Subcutaneous abdominal adipose tissue (tissue), 5 donors: ENCODE measurements around the gene AHDC1.

Experiments used
- H3K27ac ChIP-seq: one replicate; pipeline ENCODE4 v1.7.0; 2013; ENCODE audit warnings: low read depth, mild to moderate bottlenecking, inconsistent platforms, low read length, moderate library complexity
- H3K27me3 ChIP-seq, 5 donors: one replicate each; pipeline ENCODE4 v1.7.0; 2013; ENCODE audit warnings: low read length in 5 of 5, inconsistent platforms in 1 of 5; ENCODE audit not compliant: control insufficient read depth in 5 of 5, insufficient read depth in 4 of 5
- H3K36me3 ChIP-seq, 5 donors: one replicate each; pipeline ENCODE4 v1.7.0; 2013; ENCODE audit warnings: low read length in 5 of 5; ENCODE audit not compliant: control insufficient read depth in 5 of 5, insufficient read depth in 5 of 5
- H3K4me1 ChIP-seq, 5 donors: one replicate each; pipeline ENCODE4 v1.7.0; 2013; ENCODE audit warnings: low read length in 5 of 5, mild to moderate bottlenecking in 3 of 5, moderate library complexity in 1 of 5; ENCODE audit not compliant: control insufficient read depth in 5 of 5, insufficient read depth in 5 of 5
- H3K4me3 ChIP-seq, 5 donors: one replicate each; pipeline ENCODE4 v1.7.0; 2013; ENCODE audit warnings: low read length in 5 of 5, low read depth in 1 of 5
- H3K9ac ChIP-seq, 5 donors: one replicate each; pipeline ENCODE4 v1.7.0; 2013; ENCODE audit warnings: low read length in 5 of 5, mild to moderate bottlenecking in 4 of 5, moderate library complexity in 3 of 5
- H3K9me3 ChIP-seq, 5 donors: one replicate each; pipeline ENCODE4 v1.7.0; 2013; ENCODE audit warnings: low read length in 5 of 5; ENCODE audit not compliant: control insufficient read depth in 5 of 5
- donor health status: healthy.
- donor health status: healthy.
- donor health status: healthy.
- donor health status: healthy.
- donor health status: healthy.

AHDC1 gene

GRCh38 chr1:27552911-27553420, 51.0 kb downstream of the AHDC1 start:
- no peak overlapping the region for H3K4me3 ChIP-seq
- no peaks in the 10 kb centered on the region for H3K9me3 ChIP-seq
- no peaks in the 10 kb centered on the region for H3K27me3 ChIP-seq
- H3K4me1 ChIP-seq, result peaks cover 9 to 39% (median 38%) of the 10 kb centered on the region in 5 donors
- H3K27ac ChIP-seq, result no peak overlapping the region
- H3K36me3 ChIP-seq, result peaks cover 0 to 53% (median 44%) of the 10 kb centered on the region in 5 donors
- H3K9ac ChIP-seq, result no peak overlapping the region

- peaks cover 0 to 63% (median 50%) of the 10 kb centered on the region in 5 donors for H3K36me3 ChIP-seq
- H3K27ac ChIP-seq, result no peak overlapping the region
- no peak overlapping the region for H3K9ac ChIP-seq
- no peaks in the 10 kb centered on the region for H3K27me3 ChIP-seq
- peaks cover 7 to 30% (median 28%) of the 10 kb centered on the region in 5 donors for H3K4me1 ChIP-seq
- no peak overlapping the region for H3K4me3 ChIP-seq
- H3K9me3 ChIP-seq, result no peaks in the 10 kb centered on the region
Measured at GRCh38 chr1:27551953-27552312, 52.0 kb downstream of the AHDC1 start.

GRCh38 chr1:27551170-27551952, 52.6 kb downstream of the AHDC1 start:
- H3K4me3 ChIP-seq, result no peak overlapping the region
- H3K27ac ChIP-seq, result no peak overlapping the region
- peaks cover 4 to 31% (median 28%) of the 10 kb centered on the region in 5 donors for H3K4me1 ChIP-seq
- no peaks in the 10 kb centered on the region for H3K27me3 ChIP-seq
- H3K36me3 ChIP-seq, result peaks cover 0 to 65% (median 50%) of the 10 kb centered on the region in 5 donors
- H3K9me3 ChIP-seq, result no peaks in the 10 kb centered on the region
- no peak overlapping the region for H3K9ac ChIP-seq

- no peak overlapping the region for H3K27ac ChIP-seq
- no peak overlapping the region for H3K9ac ChIP-seq
- H3K9me3 ChIP-seq, result no peaks in the 10 kb centered on the region
- H3K4me1 ChIP-seq, result peaks cover 8 to 32% (median 28%) of the 10 kb centered on the region in 5 donors
- H3K36me3 ChIP-seq, result peaks cover 0 to 65% (median 50%) of the 10 kb centered on the region in 5 donors
- H3K27me3 ChIP-seq, result no peaks in the 10 kb centered on the region
- no peak overlapping the region for H3K4me3 ChIP-seq
Measured at GRCh38 chr1:27550510-27551169, 53.3 kb downstream of the AHDC1 start.

GRCh38 chr1:27549807-27550408, 54.0 kb downstream of the AHDC1 start:
- Histone ChIP-seq H3K36me3 (peaks cover 0 to 65% (median 50%) of the 10 kb centered on the region in 5 donors), H3K27me3 (no peaks in the 10 kb centered on the region), H3K27ac (no peak overlapping the region), H3K4me3 (no peak overlapping the region), H3K4me1 (peaks cover 7 to 32% (median 28%) of the 10 kb centered on the region in 5 donors), H3K9ac (no peak overlapping the region), H3K9me3 (no peaks in the 10 kb centered on the region)

- no peak overlapping the region for H3K27ac ChIP-seq
Measured at GRCh38 chr1:27548858-27549719, 54.9 kb downstream of the AHDC1 start.

GRCh38 chr1:27548136-27548853, 55.6 kb downstream of the AHDC1 start:
- H3K27ac ChIP-seq, result no peak overlapping the region
- no peak overlapping the region for H3K4me3 ChIP-seq
- H3K36me3 ChIP-seq, result peaks cover 0 to 64% (median 50%) of the 10 kb centered on the region in 5 donors

More at GRCh38 chr1:27548858-27549719, 54.9 kb downstream of the AHDC1 start:
- H3K27me3 ChIP-seq, result no peaks in the 10 kb centered on the region
- H3K4me1 ChIP-seq, result peaks cover 7 to 32% (median 29%) of the 10 kb centered on the region in 5 donors
- no peaks in the 10 kb centered on the region for H3K9me3 ChIP-seq
- no peak overlapping the region for H3K4me3 ChIP-seq
- peaks cover 0 to 65% (median 50%) of the 10 kb centered on the region in 5 donors for H3K36me3 ChIP-seq
- no peak overlapping the region for H3K9ac ChIP-seq

GRCh38 chr1:27547220-27548116, 56.5 kb downstream of the AHDC1 start:
- Histone ChIP-seq H3K4me1 (peaks cover 7 to 40% (median 36%) of the 10 kb centered on the region in 5 donors), H3K27ac (no peak overlapping the region), H3K9ac (no peak overlapping the region), H3K27me3 (no peaks in the 10 kb centered on the region), H3K4me3 (no peak overlapping the region), H3K36me3 (peaks cover 0 to 57% (median 49%) of the 10 kb centered on the region in 5 donors), H3K9me3 (no peaks in the 10 kb centered on the region)

More at GRCh38 chr1:27548136-27548853, 55.6 kb downstream of the AHDC1 start:
- no peak overlapping the region for H3K9ac ChIP-seq
- H3K27me3 ChIP-seq, result no peaks in the 10 kb centered on the region
- no peaks in the 10 kb centered on the region for H3K9me3 ChIP-seq
- peaks cover 7 to 32% (median 29%) of the 10 kb centered on the region in 5 donors for H3K4me1 ChIP-seq
